Prostate gland (tissue), 2 donors: Measurements from ENCODE around the gene TM4SF4.

Source experiments
- POLR2A ChIP-seq: fragments of 450-650 bp; IDR thresholded peaks from one replicate; pipeline ENCODE4 v1.6.1; 2016; ENCODE audit warnings: antibody characterized with exemption, mild to moderate bottlenecking
- TF ChIP-seq, protein P1 (sequence below), 4 experiments: fragments of 200-600 bp in 2 of 4; fragments of 450-650 bp in 2 of 4; sonication (generic) in 2 of 4; IDR thresholded peaks; 1 replicate in 3 of 4; 2 replicates in 1 of 4; pipeline ENCODE4 v1.5.1; 2016 to 2019; ENCODE audit warnings: antibody characterized with exemption in 4 of 4, mild to moderate bottlenecking in 2 of 4, moderate library complexity in 2 of 4

DNA sequence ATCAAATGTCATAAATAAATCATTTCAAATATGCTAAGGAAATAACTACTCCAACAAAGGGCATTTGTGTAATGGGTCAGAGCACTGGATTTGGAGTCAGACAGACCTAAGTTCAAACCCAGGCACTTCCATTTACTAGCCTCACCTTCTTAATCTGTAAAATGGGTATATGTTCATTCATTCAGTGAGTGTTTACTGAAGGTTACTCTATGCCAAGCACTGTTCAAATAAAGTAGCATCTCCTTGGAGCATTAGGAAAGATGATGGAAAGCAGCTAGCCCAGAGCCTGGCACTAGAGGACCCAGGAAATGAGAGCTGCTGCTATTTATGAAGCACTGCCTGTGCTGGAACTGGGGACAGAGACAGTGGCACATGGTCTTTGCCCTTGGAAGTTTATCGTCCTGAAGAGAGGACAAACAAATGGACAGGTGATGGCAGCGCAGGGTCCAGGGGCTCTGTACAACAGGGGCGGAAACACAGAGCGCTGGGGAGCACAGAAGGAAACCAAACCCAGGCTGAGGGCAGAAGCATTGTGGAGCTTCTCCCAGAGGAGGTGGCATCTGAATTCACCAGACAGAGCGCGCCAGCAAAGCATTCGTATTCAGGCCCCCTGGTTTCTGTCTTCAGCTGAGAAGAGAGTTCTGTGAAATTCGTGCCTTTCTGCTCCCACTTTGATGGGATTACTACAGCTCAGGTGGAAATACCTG is 19.0 kb downstream of the TM4SF4 start:
- TF ChIP-seq, protein P1, sequence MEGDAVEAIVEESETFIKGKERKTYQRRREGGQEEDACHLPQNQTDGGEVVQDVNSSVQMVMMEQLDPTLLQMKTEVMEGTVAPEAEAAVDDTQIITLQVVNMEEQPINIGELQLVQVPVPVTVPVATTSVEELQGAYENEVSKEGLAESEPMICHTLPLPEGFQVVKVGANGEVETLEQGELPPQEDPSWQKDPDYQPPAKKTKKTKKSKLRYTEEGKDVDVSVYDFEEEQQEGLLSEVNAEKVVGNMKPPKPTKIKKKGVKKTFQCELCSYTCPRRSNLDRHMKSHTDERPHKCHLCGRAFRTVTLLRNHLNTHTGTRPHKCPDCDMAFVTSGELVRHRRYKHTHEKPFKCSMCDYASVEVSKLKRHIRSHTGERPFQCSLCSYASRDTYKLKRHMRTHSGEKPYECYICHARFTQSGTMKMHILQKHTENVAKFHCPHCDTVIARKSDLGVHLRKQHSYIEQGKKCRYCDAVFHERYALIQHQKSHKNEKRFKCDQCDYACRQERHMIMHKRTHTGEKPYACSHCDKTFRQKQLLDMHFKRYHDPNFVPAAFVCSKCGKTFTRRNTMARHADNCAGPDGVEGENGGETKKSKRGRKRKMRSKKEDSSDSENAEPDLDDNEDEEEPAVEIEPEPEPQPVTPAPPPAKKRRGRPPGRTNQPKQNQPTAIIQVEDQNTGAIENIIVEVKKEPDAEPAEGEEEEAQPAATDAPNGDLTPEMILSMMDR (IDR thresholded peaks at IDR 0.05) = no peak
- no peak for TF ChIP-seq POLR2A
